M059J (cell line): ENCODE measurements around the gene SELENOV. TPM values are rescaled to one million over a fixed set of nuclear protein-coding genes. Genes with fewer than 3 reads are reported as not detected.

Experiments
- DNase-seq: peaks from one replicate; pipeline ENCODE4 v3.0.0-alpha.2; 2012; ENCODE audit warnings: low read depth
- total RNA-seq: library from RNA; depleted of rRNA; stranded (reverse); fragments of >200 nt; shearing (Covaris generic); gene quantifications from 2 replicates; pipeline ENCODE4 v1.2.3, GENCODE V29; 2014

Gene SELENOV
- total RNA-seq, 1 experiment from 2014 or later = not detected

DNA sequence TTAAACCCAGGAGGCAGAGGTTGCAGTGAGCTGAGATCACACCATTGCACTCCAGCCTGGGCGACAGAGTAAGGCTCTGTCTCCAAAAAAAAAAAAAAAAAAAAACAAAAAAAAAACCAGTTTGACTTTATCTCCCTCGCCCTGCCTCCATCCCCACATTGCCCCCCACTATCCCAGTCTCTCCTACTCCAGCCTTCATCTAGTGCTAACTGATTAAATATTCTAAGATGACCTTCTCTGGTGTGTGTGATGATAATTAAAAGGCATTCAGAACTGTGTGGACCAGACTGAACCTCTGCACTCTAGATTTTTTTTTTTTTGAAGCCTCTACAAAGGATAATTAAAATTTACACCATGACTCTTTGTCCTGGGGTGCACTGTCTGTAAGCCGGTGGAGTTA is 22.2 kb upstream of the SELENOV start:
- DNase-seq = no peak

DNA sequence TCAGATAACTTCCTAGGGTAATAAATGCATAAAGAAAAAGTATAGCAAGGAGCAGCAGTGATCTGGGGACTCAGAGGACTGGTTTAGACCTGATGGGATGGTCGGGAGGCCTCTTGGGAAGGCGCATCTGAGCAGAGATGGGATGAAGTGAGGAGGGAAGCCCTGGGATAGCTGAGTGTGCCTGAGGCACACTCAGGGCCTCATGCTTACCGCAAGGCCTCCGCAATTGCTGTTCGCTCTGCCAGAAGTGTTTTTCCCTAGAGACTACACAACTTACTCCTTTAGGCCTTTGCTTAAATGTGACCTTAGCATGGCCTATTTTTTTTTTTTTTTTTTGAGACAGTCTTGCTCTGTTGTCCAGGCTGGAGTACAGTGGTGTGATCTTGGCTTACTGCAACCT is 20.3 kb upstream of the SELENOV start:
- DNase-seq = no peak

DNA sequence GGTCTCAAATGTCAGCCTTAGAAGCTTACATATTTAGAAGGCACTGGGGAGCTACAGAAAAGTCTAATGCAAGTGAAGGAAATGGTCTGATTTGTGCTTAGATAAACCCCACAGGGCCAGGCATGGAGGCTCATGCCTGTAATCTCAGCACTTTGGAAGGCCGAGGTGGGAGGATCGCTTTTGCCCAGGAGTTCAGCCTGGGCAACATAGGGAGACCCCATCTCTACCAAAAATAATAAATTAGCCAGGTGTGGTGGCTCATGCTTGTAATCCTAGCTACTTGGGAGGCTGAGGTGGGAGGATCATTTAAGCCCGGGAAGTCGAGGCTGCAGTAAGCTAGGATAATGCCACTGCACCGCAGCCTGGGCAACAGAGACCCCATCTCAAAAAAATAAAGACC is 18.9 kb upstream of the SELENOV start:
- no peak for DNase-seq

DNA sequence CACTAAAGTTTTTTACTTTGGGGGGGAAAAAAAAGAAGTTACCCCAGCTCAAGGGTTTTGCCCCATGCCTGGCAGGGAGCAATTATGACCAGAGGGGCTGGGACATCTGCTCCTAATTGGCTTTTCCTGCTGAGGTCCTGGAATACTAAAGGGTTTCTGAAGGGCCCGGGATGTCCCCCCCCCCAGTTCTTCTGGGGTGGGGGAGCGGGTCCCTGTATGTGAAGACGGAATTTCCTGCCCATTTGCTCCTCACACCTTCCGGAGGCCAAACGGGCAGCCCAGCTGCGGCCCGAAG is 17.3 kb upstream of the SELENOV start:
- DNase-seq = no peak

DNA sequence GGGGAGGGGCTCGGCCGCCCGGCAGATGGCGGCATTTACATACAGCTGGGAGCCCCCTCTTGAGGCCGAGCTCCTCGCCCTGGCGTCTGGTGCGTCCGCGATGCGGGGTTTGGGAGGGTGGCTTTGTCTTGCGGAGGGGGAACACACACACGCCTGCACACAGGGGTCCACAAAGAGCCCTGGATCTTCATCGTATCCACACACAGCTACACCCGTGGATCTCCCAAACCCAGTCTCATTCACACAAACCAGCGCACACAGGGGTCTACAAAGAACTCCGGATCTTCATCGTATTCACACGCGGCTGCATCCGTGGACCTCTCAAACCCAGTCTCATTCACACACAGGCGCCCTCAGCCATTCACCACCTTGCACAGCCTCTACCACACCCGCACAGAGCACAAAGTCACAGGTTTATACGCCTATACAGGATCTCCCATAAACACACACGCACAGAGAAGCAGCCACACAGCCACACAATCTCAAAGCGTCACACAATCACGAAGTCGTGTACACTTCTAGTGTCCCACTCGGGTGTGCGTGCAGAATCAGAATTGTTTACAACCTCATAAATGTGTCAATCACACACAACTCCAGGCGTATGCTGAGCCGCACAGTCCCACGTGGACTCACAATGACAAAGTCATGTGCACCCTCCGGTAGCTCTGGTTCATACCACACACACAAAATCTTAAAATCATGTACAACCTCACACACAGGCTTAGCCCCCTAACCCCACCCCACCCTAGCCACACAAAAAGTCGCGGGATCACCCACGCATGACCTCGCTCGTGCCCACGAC is 16.7 kb upstream of the SELENOV start:
- DNase-seq = peak; percentile 46

DNA sequence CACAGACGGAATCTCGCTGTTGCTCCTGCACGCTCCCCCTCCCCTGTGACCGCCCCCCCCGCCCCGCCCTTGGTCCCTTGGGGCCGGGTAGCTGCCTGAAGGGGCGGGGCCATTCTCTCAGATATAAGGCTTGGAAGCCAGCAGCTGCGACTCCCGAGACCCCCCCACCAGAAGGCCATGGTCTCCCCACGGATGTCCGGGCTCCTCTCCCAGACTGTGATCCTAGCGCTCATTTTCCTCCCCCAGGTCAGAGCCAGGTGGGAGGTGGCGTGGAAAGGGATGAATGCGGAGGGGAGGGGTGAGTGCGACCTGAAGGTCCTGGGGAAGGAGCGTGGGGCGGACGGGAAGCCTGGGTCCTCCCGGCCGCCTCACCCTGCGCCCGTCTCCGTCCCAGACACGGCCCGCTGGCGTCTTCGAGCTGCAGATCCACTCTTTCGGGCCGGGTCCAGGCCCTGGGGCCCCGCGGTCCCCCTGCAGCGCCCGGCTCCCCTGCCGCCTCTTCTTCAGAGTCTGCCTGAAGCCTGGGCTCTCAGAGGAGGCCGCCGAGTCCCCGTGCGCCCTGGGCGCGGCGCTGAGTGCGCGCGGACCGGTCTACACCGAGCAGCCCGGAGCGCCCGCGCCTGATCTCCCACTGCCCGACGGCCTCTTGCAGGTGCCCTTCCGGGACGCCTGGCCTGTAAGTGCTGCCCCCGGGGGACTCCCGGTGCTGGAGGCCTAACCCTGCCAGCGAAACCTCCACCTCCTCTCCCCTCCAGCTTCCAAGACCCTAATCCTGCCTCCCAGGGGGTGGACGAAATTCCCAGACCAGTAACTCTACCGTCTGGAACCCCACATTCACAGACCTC is 15.9 kb upstream of the SELENOV start, which contains the start of gene DLL3:
DLL3 (plus strand) TSS at position 150 of the 845 bp plus-strand sequence; CDS start at position 178, 28 bp downstream.
- no peak for DNase-seq

DNA sequence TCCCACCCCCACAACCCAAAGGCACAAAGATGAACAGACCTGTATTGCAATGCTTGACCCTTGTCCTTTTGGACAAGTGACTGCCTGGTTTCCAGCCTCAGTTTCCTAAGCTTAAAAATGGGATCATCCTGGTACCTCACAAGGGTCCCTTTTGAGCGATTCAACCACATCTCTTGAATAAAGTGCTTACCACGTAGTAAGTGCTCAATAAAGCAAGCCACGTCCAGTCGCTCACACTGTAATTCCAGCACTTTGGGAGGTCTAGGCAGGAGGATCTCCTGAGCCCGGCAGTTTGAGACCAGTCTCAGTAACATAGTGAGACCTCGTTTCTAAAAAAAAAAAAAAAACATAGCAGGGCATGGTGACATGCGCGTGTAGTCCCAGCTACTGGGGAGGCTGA is 15.0 kb upstream of the SELENOV start:
- DNase-seq = no peak

DNA sequence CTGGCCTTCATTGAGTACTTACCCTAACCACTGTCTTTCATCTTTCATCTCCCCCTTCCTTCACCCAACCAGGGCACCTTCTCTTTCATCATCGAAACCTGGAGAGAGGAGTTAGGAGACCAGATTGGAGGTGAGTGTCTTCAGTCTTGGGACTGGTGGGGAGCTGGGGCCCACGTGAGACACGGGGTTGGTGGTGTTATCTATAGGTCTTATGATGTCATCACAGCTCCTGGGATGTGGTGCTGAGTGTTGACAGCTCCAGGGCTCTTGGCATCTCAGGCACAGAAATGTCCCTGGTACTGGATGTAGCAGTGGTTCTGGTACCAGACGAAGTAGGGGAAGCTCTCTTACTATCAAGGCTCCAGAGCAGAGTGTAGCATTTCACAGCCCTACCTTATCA is 14.4 kb upstream of the SELENOV start:
- DNase-seq = no peak

DNA sequence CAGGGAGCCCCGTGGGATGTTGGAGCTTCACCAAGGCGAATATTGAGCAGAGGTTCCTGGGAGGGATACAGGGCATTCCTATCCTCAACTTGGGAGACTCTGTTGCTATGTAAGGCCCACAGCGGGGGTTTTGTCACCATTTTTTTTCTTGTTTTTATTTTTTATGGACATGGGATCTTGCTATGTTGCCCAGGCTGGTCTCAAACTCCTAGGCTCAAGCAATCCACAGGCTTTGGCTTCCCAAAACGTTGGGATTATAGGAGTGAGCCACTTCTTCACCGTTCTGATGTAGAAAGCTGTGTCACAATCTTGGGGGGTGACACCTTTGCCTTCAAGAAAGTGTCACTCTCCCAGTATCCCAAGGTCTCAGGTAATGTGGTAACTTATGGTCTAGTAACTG is 13.6 kb upstream of the SELENOV start:
- no peak for DNase-seq

DNA sequence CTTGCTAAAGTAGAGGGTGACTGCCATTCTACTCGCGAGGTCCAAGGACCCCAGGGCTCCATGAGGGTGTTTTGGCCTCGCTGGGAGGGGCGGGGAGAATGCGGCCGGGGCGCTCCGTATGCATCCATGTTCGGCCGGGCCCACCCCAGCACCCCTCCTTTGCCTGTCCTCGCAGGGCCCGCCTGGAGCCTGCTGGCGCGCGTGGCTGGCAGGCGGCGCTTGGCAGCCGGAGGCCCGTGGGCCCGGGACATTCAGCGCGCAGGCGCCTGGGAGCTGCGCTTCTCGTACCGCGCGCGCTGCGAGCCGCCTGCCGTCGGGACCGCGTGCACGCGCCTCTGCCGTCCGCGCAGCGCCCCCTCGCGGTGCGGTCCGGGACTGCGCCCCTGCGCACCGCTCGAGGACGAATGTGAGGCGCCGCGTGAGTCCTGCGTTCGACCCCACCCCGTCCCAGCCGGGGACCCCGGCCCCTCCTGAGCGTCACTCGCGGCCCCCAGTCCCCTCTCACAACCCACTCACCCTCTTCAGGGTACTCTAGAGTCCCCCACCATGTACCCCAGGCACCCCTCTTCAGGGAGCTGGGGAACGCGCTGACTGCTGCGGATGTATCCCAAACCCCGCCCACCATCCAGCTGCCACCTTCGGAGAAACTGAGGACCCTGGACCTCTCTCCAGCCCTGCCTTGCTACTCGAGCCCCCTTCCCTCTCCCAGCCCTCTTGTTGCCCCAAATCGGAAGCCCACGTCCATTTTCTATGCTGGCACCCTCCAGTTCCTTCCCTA is 12.1 kb upstream of the SELENOV start:
- no peak for DNase-seq

DNA sequence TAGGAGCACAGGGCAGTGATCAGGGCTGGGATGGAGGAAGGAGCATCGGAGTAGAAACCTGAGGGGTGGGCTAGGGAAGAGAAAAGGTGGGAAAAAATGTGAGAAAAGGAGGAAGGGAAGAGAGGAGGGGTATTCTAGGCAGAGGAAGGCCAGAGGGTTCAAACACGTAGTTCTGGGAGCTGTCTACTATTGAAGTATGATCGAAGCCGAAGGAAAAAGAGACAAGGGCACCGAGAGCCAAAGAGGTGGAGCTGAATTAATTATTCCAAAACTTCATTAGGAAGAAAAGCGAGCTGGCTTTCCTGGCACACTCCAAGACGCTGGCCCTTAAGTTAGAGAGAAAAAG is 8.4 kb upstream of the SELENOV start:
- DNase-seq = no peak

DNA sequence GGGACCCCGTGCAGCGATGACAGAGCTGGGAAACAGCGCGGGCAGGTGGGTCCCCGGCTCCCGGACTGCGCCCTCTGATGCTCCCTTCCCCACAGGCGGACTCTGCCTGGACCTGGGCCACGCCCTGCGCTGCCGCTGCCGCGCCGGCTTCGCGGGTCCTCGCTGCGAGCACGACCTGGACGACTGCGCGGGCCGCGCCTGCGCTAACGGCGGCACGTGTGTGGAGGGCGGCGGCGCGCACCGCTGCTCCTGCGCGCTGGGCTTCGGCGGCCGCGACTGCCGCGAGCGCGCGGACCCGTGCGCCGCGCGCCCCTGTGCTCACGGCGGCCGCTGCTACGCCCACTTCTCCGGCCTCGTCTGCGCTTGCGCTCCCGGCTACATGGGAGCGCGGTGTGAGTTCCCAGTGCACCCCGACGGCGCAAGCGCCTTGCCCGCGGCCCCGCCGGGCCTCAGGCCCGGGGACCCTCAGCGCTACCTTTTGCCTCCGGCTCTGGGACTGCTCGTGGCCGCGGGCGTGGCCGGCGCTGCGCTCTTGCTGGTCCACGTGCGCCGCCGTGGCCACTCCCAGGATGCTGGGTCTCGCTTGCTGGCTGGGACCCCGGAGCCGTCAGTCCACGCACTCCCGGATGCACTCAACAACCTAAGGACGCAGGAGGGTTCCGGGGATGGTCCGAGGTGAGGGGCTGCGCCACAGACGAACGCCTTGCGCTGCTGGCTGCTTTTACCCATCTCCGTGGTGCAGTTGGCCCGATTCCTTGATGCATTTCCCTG is 7.8 kb upstream of the SELENOV start:
- peak; percentile 58 for DNase-seq

DNA sequence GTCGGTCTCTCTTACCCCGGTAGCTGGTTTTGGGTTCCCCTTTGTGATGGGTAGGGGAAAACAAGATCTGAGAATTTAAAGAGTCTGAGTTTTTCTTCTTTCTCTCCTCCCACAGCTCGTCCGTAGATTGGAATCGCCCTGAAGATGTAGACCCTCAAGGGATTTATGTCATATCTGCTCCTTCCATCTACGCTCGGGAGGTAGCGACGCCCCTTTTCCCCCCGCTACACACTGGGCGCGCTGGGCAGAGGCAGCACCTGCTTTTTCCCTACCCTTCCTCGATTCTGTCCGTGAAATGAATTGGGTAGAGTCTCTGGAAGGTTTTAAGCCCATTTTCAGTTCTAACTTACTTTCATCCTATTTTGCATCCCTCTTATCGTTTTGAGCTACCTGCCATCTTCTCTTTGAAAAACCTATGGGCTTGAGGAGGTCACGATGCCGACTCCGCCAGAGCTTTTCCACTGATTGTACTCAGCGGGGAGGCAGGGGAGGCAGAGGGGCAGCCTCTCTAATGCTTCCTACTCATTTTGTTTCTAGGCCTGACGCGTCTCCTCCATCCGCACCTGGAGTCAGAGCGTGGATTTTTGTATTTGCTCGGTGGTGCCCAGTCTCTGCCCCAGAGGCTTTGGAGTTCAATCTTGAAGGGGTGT is 7.1 kb upstream of the SELENOV start:
- no peak for DNase-seq

DNA sequence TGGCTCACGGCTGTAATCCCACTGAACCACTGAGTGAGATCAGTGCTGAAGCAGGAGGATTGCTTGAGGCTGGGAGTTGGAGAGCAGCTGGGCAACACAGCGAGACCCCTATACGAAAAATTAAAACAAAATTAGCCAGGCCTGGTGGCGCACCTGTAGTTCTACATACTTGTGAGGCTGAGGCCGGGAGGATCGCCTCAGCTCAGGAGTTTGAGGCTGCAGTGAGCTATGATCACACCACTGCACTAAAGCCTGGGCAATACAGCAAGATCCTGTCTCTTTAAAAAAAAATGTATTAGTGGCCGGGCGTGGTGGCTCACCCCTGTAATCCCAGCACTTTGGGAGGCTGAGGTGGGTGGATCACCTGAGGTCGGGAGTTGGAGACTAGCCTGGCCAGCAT is 6.3 kb upstream of the SELENOV start:
- no peak for DNase-seq

DNA sequence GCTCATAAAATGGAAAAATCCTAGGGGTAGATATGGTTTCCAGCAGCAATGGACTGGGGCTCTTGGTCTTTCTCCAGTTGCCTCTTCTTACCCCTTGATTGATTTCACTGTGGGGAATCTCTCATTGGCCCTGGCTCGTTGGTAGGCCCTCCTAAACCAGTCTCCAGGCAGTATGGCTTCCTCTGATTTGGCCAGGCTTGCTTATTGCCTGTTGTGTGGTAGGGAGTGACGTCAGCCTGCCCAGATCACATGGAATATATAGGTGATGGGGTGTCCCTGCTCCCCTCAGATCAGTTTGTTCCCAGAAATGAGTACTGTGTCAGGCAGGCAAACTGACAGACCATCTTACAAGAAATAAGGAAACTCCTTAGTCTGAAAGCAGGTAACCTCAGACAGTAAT is 5.7 kb upstream of the SELENOV start:
- no peak for DNase-seq

DNA sequence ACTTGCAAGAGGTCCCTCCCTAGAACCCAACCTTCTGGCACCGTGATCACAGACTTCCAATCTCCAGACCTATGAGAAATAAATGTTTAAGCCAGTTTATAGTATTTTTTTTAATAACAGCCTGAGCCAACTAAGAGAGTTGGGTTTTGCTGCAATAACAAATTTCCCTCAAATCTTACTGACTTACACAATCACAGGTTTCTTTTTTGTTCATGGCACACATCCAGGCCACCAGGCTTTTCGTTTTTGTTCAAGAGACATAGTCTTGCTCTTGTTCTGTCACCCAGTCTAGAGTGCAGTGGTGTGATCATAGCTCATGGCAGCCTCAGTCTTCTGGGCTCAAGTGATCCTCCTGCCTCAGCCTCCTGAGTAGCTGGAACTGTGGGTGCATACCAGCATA is 2.0 kb upstream of the SELENOV start:
- no peak for DNase-seq

DNA sequence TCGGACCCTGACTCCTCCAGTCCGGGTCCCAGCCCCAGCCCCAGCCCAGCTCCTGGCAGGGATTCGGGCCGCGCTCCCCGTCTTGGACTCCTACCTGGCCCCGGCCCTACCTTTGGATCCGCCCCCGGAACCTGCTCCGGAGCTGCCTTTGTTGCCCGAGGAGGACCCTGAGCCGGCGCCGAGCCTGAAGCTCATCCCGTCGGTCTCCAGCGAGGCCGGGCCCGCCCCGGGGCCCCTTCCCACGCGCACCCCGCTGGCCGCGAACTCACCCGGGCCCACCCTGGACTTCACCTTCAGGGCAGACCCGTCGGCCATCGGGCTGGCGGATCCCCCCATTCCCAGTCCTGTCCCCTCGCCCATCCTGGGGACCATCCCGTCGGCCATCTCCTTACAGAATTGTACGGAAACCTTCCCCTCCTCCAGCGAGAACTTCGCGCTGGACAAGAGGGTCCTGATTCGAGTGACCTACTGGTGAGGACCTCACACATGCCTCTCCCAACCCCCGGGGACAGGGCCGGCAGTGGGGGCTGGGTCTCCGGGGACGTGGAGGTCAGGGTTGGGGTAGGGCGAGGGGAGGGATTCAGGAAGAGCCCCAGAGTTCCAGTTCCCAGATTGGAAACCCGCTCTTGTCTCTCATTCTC is 732 bp downstream of the SELENOV start:
- DNase-seq = no peak

DNA sequence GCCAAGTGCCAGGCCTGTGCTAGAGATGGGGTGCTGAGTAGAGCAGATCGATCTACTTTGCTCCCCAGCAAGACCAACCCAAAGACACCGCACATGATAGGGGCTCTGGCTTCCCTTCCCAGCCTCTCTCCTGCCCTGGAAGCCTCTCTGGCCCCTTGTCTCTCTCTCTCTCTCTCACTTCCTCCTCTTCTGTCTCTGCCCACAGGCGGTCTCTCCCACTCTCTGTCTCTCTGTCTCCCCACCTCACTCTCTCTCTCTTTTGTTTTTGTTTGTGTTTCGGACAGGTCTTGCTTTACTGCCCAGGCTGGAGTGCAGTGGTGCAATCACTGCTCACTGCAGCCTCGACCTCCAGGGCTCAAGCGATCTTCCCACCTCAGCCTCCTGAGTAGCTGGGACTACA is 1.3 kb downstream of the SELENOV start:
- no peak for DNase-seq

DNA sequence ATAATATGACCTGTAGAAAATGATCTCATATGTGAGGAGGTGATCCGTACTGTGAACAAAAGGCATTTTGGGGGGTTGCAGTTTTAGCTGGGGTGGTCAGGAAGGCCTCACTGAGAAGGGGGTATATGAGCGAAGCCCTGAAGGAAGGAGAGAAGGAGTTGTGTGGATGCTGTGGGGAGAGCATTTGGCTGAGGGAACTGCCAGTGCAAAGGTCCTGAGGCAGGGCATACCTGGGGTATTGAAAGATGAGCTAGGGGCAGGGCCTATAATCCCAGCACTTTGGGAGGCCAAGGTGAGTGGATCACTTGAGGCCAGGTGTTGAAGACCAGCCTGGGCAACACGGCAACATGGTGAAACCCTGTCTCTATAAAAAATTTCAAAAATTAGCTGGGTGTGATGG is 2.5 kb downstream of the SELENOV start:
- no peak for DNase-seq

DNA sequence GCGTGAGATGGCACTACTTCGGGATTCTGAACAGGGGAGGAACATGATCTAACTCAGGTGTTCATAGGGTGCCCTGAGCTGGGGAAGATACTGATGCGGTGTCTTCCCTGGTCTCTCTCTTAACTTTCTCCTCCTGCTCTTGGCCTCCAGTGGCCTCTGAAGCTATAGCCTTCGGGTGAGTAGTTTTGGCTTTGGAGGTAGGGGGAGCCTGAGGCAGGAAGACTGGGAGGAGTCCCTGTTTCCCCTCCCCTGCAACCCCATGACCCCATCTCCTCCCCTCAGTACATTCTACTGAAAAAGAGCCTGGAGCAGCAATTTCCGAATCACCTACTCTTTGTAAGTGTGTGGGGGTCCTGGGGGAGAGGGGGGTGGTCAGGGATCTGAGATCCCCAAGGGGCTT is 3.5 kb downstream of the SELENOV start:
- DNase-seq = no peak

DNA sequence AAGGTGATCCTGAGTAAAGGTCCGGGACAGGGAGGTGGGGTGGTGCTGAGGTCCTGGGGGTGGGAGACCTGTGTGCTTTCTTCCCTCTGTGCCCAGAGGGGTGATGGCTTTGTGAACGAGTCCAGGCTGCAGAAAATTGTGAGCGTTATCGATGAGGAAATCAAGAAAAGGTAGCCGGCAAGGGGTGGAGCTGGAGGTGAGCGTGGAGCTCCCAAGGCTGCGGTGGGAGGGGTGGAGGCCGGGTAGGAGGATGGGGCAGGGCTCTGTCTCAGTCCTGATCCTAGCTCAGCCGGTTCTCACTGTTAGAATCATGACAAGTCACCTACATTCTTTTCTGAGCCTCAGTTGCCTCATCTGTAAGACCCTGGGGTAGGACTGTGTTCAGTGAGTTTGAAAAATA is 4.0 kb downstream of the SELENOV start:
- DNase-seq = no peak
